HEK293T (cell line): ENCODE results near the gene HDAC3.

Experiments
- BHLHE40 ChIP-seq: fragments of 450-650 bp; IDR thresholded peaks from 2 replicates; pipeline ENCODE4 v1.6.1; 2016; ENCODE audit warnings: mild to moderate bottlenecking, moderate library complexity, borderline replicate concordance
- CTBP1 ChIP-seq: fragments of 450-650 bp; IDR thresholded peaks from 2 replicates; pipeline ENCODE4 v1.6.1; 2016; ENCODE audit warnings: borderline replicate concordance
- ELF4 ChIP-seq: fragments of 450-650 bp; IDR thresholded peaks from 2 replicates; pipeline ENCODE4 v1.6.1; 2017; ENCODE audit warnings: antibody characterized with exemption
- FOXA1 ChIP-seq: fragments of 450-650 bp; IDR thresholded peaks from 2 replicates; pipeline ENCODE4 v1.6.1; 2016; ENCODE audit warnings: mild to moderate bottlenecking
- FOXK2 ChIP-seq: fragments of 450-650 bp; IDR thresholded peaks from 2 replicates; pipeline ENCODE4 v1.6.1; 2016; ENCODE audit warnings: mild to moderate bottlenecking
- FOXM1 ChIP-seq: fragments of 450-650 bp; IDR thresholded peaks from 2 replicates; pipeline ENCODE4 v1.6.1; 2017; ENCODE audit warnings: mild to moderate bottlenecking, borderline replicate concordance
- L3MBTL2 ChIP-seq: fragments of 450-650 bp; conservative IDR thresholded peaks from 2 replicates; pipeline ENCODE4 v1.6.1; 2016; ENCODE audit warnings: mild to moderate bottlenecking
- NFRKB ChIP-seq: fragments of 450-650 bp; IDR thresholded peaks from 2 replicates; pipeline ENCODE4 v1.6.1; 2016; ENCODE audit warnings: mild to moderate bottlenecking, moderate library complexity
- PKNOX1 ChIP-seq: fragments of 450-650 bp; IDR thresholded peaks from 2 replicates; pipeline ENCODE4 v1.6.1; 2016
- SP1 ChIP-seq: fragments of 450-650 bp; IDR thresholded peaks from 2 replicates; pipeline ENCODE4 v1.6.1; 2017
- SUZ12 ChIP-seq: fragments of 450-650 bp; IDR thresholded peaks from 2 replicates; pipeline ENCODE4 v1.6.1; 2016; ENCODE audit warnings: mild to moderate bottlenecking

- TF ChIP-seq BHLHE40: no peak
- no peak for TF ChIP-seq CTBP1
- no peak for TF ChIP-seq ELF4
- TF ChIP-seq SP1: no peak
- no peak for TF ChIP-seq SUZ12
- TF ChIP-seq FOXA1: no peak
- TF ChIP-seq FOXK2: no peak
- no peak for TF ChIP-seq NFRKB
- no peak for TF ChIP-seq FOXM1
- TF ChIP-seq PKNOX1: no peak
- no peak for TF ChIP-seq L3MBTL2
These were observed 26.9 kb upstream of the HDAC3 start for GRCh38 chr5:141663506-141663905.
